Endothelial cell of umbilical vein (primary cell): ENCODE data around the gene KLB. TPM values are rescaled to one million over a fixed set of nuclear protein-coding genes. Genes with fewer than 3 reads are reported as not detected.

Experiments
- BruUV-seq: library from RNA; stranded (reverse); fragments of 400-500 nt; replicated peaks from 2 replicates; lab custom pipeline; 2021; lab: Mats Ljungman, UMichigan
- CTCF ChIA-PET: fragments of 300-600, 350-600 bp; sonication (Branson Sonifier 250); formaldehyde crosslinking; loops from one replicate; lab custom pipeline; 2021; ENCODE audit warnings: antibody characterized with exemption, inconsistent platforms; lab: Charles Lee
- POLR2A ChIA-PET: fragments of 300-600, 350-600 bp; sonication (Branson Sonifier 250); formaldehyde crosslinking; loops from one replicate; lab custom pipeline; 2021; ENCODE audit warnings: antibody characterized with exemption, inconsistent platforms; lab: Charles Lee
- DNase-seq: peaks from one replicate; pipeline ENCODE4 v3.0.0-alpha.2; 2011; ENCODE audit warnings: low read depth, low spot score
- FAIRE-seq: peaks from 2 replicates; lab custom pipeline; 2011; peaks lifted over from hg19 to GRCh38; lab: Jason Lieb, UNC
- H2AFZ ChIP-seq: 2 replicates; pipeline ENCODE4 v1.6.0; 2012; ENCODE audit warnings: low read depth, low read length, control low read depth, inconsistent platforms
- H3K27ac ChIP-seq: 2 replicates; pipeline ENCODE4 v1.5.1; 2011; ENCODE audit warnings: low read depth, mild to moderate bottlenecking, control low read depth, low read length, moderate library complexity; ENCODE audit not compliant: insufficient read depth
- H3K27me3 ChIP-seq, 2 experiments: 2 replicates each; pipeline versions ENCODE4 v1.6.0 to v1.6.1; 2011; ENCODE audit warnings: low read length in 2 of 2, mixed read lengths in 1 of 2; ENCODE audit not compliant: control insufficient read depth in 2 of 2, insufficient read depth in 2 of 2
- H3K36me3 ChIP-seq, 2 experiments: 2 replicates in 1 of 2; 3 replicates in 1 of 2; pipeline ENCODE4 v1.5.1; 2011; ENCODE audit warnings: low read length in 2 of 2, mild to moderate bottlenecking in 1 of 2, moderate library complexity in 1 of 2; ENCODE audit not compliant: control insufficient read depth in 2 of 2, insufficient read depth in 2 of 2; ENCODE audit errors: extremely low read depth in 1 of 2
- H3K4me1 ChIP-seq: 3 replicates; pipeline ENCODE4 v1.5.1; 2011; ENCODE audit warnings: mild to moderate bottlenecking, low read length; ENCODE audit not compliant: control insufficient read depth, insufficient read depth; ENCODE audit errors: extremely low read depth
- H3K4me2 ChIP-seq: 2 replicates; pipeline ENCODE4 v1.6.1; 2011; ENCODE audit warnings: low read length, control low read depth, mixed read lengths; ENCODE audit not compliant: insufficient read depth
- H3K4me3 ChIP-seq, 3 experiments: fragments of 200-600 bp in 1 of 3; sonication (generic), shearing (Covaris generic) in 1 of 3; replicated peaks in 1 of 3; 2 replicates each; pipeline ENCODE4 v1.5.1; 2011 to 2016; ENCODE audit warnings: control low read depth in 3 of 3, low read length in 3 of 3, mild to moderate bottlenecking in 2 of 3, inconsistent platforms in 1 of 3, low read depth in 1 of 3, moderate library complexity in 1 of 3; ENCODE audit not compliant: insufficient read depth in 1 of 3
- H3K79me2 ChIP-seq: 2 replicates; pipeline ENCODE4 v1.6.0; 2012; ENCODE audit warnings: low read length, inconsistent platforms; ENCODE audit not compliant: control insufficient read depth, insufficient read depth
- H3K9ac ChIP-seq: replicated peaks from 2 replicates; pipeline ENCODE3; 2011; ENCODE audit warnings: low read length, control low read depth; ENCODE audit not compliant: insufficient read depth; ENCODE audit errors: extremely low read depth
- H3K9me1 ChIP-seq: replicated peaks from 3 replicates; pipeline ENCODE4 v1.6.0; 2011; ENCODE audit warnings: mild to moderate bottlenecking, low read length; ENCODE audit not compliant: control insufficient read depth, insufficient read depth; ENCODE audit errors: extremely low read depth
- H3K9me3 ChIP-seq: replicated peaks from 2 replicates; pipeline ENCODE4 v1.5.1; 2012; ENCODE audit warnings: low read length, inconsistent platforms; ENCODE audit not compliant: control insufficient read depth, insufficient read depth
- H4K20me1 ChIP-seq: replicated peaks from 2 replicates; pipeline ENCODE3; 2011; ENCODE audit warnings: mild to moderate bottlenecking, low read length; ENCODE audit not compliant: control insufficient read depth, insufficient read depth; ENCODE audit errors: extremely low read depth
- EZH2 ChIP-seq: IDR thresholded peaks from 2 replicates; pipeline ENCODE4 v1.6.1; 2012; ENCODE audit warnings: borderline replicate concordance, low read depth, mild to moderate bottlenecking, moderate library complexity, low read length, inconsistent platforms; ENCODE audit not compliant: severe bottlenecking
- FOS ChIP-seq: IDR thresholded peaks from 2 replicates; pipeline ENCODE4 v1.6.1; 2011; ENCODE audit warnings: mild to moderate bottlenecking, low read length, moderate library complexity, borderline replicate concordance; ENCODE audit not compliant: insufficient read depth
- GATA2 ChIP-seq: IDR thresholded peaks from 2 replicates; pipeline ENCODE4 v1.7.0; 2011; ENCODE audit warnings: low read depth, mild to moderate bottlenecking, moderate library complexity, mixed read lengths, low read length; ENCODE audit not compliant: insufficient read length, insufficient read depth
- JUN ChIP-seq: IDR thresholded peaks from 2 replicates; pipeline ENCODE4 v1.6.1; 2011; ENCODE audit warnings: borderline replicate concordance, low read depth; ENCODE audit not compliant: insufficient read length, insufficient read depth
- MAX ChIP-seq: IDR thresholded peaks from 2 replicates; pipeline ENCODE4 v1.6.1; 2011; ENCODE audit not compliant: insufficient read depth, insufficient read length
- MYC ChIP-seq: IDR thresholded peaks from one replicate; pipeline ENCODE4 v1.6.1; 2011; ENCODE audit warnings: mild to moderate bottlenecking, low read depth, low read length
- POLR2A ChIP-seq: IDR thresholded peaks from 2 replicates; pipeline ENCODE4 v1.6.1; 2012; ENCODE audit warnings: low read depth, mild to moderate bottlenecking, control low read depth, low read length
- POLR2AphosphoS5 ChIP-seq: IDR thresholded peaks from 2 replicates; pipeline ENCODE4 v1.6.1; 2012; ENCODE audit warnings: low read depth, mild to moderate bottlenecking, control low read depth, low read length, moderate library complexity; ENCODE audit not compliant: insufficient read depth
- dilution Hi-C: fragments of 300-500 bp; cut with MboI; formaldehyde crosslinking; loops from one replicate; pipeline ENCODE4 v1.15.0; 2019; ENCODE audit warnings: low sequenced_read_pairs; ENCODE audit not compliant: extremely low pct_ligation_motif_present
- intact Hi-C: fragments of 100-400 bp; cut with micrococcal nuclease; formaldehyde crosslinking; loops from one replicate; pipeline ENCODE4 v1.10.0; 2022
- polyA plus RNA-seq, 4 experiments: library from polyadenylated mRNA; depleted of rRNA in 3 of 4; stranded (reverse) in 3 of 4; unstranded in 1 of 4; fragments of >200 nt; gene quantifications; 2 replicates each; pipeline versions ENCODE4 v1.2.1 to v1.2.3, GENCODE V29; 2011 to 2012; ENCODE audit warnings: missing spikeins in 1 of 4
- total RNA-seq: library from RNA; stranded (reverse); gene quantifications from 2 replicates; pipeline ENCODE4 v1.2.3, GENCODE V29; 2021
- TF ChIP-seq, protein P1 (sequence below), 2 donors: IDR thresholded peaks; 1 replicate in 1 of 2; 2 replicates in 1 of 2; pipeline ENCODE4 v1.5.1; 2011; ENCODE audit warnings: low read length in 2 of 2, mild to moderate bottlenecking in 2 of 2, moderate library complexity in 2 of 2, control low read depth in 1 of 2, inconsistent platforms in 1 of 2, low read depth in 1 of 2; ENCODE audit not compliant: insufficient read depth in 1 of 2; ENCODE audit errors: extremely low read depth in 1 of 2

KLB gene
- total and polyA plus RNA-seq, 2 donors (not counting 3 experiments of a cell fraction or from before 2014, with no cell fraction given): 0.01 TPM; not detected in 1

GRCh38 chr4:39467464-39467863 is 60.7 kb downstream of the KLB start:
- dilution Hi-C loops (no loop called here), intact Hi-C loops (no loop called here)
- H3K4me1 ChIP-seq: peaks cover 3% of the 10 kb centered on the region
- FAIRE-seq (no peak), DNase-seq (no peak)
- no peaks in the 10 kb centered on the region for H3K36me3 ChIP-seq
- BruUV-seq: no TSS peak
- no peak overlapping the region for H3K4me3 ChIP-seq
- H3K9me1 ChIP-seq: no peaks in the 10 kb centered on the region
- TF ChIP-seq MAX: no peak
- no peak for TF ChIP-seq JUN
- TF ChIP-seq POLR2A: no peak
- TF ChIP-seq, protein P1, sequence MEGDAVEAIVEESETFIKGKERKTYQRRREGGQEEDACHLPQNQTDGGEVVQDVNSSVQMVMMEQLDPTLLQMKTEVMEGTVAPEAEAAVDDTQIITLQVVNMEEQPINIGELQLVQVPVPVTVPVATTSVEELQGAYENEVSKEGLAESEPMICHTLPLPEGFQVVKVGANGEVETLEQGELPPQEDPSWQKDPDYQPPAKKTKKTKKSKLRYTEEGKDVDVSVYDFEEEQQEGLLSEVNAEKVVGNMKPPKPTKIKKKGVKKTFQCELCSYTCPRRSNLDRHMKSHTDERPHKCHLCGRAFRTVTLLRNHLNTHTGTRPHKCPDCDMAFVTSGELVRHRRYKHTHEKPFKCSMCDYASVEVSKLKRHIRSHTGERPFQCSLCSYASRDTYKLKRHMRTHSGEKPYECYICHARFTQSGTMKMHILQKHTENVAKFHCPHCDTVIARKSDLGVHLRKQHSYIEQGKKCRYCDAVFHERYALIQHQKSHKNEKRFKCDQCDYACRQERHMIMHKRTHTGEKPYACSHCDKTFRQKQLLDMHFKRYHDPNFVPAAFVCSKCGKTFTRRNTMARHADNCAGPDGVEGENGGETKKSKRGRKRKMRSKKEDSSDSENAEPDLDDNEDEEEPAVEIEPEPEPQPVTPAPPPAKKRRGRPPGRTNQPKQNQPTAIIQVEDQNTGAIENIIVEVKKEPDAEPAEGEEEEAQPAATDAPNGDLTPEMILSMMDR (IDR thresholded peaks at IDR 0.05; ENCODE audit: extremely low read depth in 1 of 2, insufficient read depth in 1 of 2, low read depth in 1 of 2, low read length in 2 of 2): no peak
- TF ChIP-seq GATA2: no peak
- no peak for TF ChIP-seq FOS
- TF ChIP-seq MYC: no peak
- no peak for TF ChIP-seq POLR2AphosphoS5
- no peak for TF ChIP-seq EZH2
- ChIA-PET POLR2A (no interaction called here), CTCF (no interaction called here)
- no peaks in the 10 kb centered on the region for H3K27me3 ChIP-seq
- no peak overlapping the region for H3K27ac ChIP-seq
- H3K79me2 ChIP-seq: no peaks in the 10 kb centered on the region
- no peak overlapping the region for H3K9ac ChIP-seq
- no peaks in the 10 kb centered on the region for H4K20me1 ChIP-seq
- H3K4me2 ChIP-seq: no peak overlapping the region
- H2AFZ ChIP-seq: no peak overlapping the region
- no peaks in the 10 kb centered on the region for H3K9me3 ChIP-seq
